ENCODE data around the gene FMO3.

The FMO3 gene

DNA sequence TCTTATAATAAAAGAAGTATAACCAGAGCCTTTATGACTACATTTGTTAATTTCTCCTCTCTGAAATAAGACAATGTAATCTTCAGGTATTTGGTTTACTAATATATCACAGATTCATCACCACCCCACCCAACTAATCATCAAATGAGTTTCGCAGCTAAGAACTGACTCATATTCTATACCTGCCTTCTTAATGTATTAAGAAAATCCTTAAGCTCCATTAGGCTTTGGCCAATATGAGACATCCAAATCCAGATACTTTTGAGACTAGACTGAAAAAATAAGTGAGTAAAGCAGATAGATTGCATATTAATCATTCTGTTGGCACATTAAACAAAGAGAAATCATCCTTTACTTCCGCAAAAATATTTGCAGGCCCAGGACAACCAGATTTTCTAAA lies 75.7 kb downstream of the FMO3 start:
- FAIRE-seq (peak; percentile 98), DNase-seq (ENCODE audit: insufficient read length, low spot score) (peak; percentile 28)
- TF ChIP-seq CTCF (IDR thresholded peaks at IDR 0.05; ENCODE audit: insufficient read depth, missing control alignments) = no peak

Data from D721Med (cell line).